Caco-2 (cell line): ENCODE measurements around the gene DMRTB1. TPM values are rescaled to one million over a fixed set of nuclear protein-coding genes. Genes with fewer than 3 reads are reported as not detected.

Experiments used
- BruUV-seq: library from RNA; stranded (reverse); fragments of 400-500 nt; replicated peaks from 2 replicates; lab custom pipeline; 2021; lab: Mats Ljungman, UMichigan
- CTCF ChIA-PET: fragments of 300-600 bp; sonication (Branson Sonifier 250); formaldehyde crosslinking; loops from one replicate; lab custom pipeline; 2022; ENCODE audit warnings: antibody characterized with exemption; lab: Charles Lee
- POLR2A ChIA-PET: fragments of 300-600 bp; sonication (Branson Sonifier 250); formaldehyde crosslinking; loops from one replicate; lab custom pipeline; 2022; ENCODE audit warnings: antibody characterized with exemption; lab: Charles Lee
- DNase-seq, 2 experiments: peaks; one replicate each; pipeline versions ENCODE4 v3.0.0 to v3.0.0-alpha.2; 2020 to 2022
- H3K27me3 ChIP-seq: replicated peaks from 2 replicates; pipeline ENCODE4 v1.6.0; 2011; ENCODE audit warnings: low read length; ENCODE audit not compliant: control insufficient read depth, insufficient read depth
- H3K36me3 ChIP-seq: 2 replicates; pipeline ENCODE4 v1.5.1; 2011; ENCODE audit warnings: low read length; ENCODE audit not compliant: control insufficient read depth, insufficient read depth
- H3K4me1 ChIP-seq: fragments of 250-450 bp; sonication (Bioruptor Pico); 2 replicates; pipeline ENCODE4 v1.5.1; 2020; ENCODE audit warnings: mild to moderate bottlenecking
- H3K4me3 ChIP-seq: 2 replicates; pipeline ENCODE4 v1.5.1; 2011; ENCODE audit warnings: low read depth, mild to moderate bottlenecking, control low read depth, low read length
- H3K9me3 ChIP-seq: fragments of 250-450 bp; sonication (Bioruptor Pico); 2 replicates; pipeline ENCODE4 v1.5.1; 2020; ENCODE audit warnings: mild to moderate bottlenecking, moderate library complexity
- H3K27ac Mint-ChIP-seq: one replicate; pipeline ENCODE4 v1.8.0; 2022; ENCODE audit warnings: mixed read lengths; ENCODE audit not compliant: unreplicated experiment
- H3K27me3 Mint-ChIP-seq: one replicate; pipeline ENCODE4 v1.8.0; 2022; ENCODE audit warnings: mixed read lengths; ENCODE audit not compliant: insufficient read depth, unreplicated experiment
- H3K36me3 Mint-ChIP-seq: one replicate; pipeline ENCODE4 v1.8.0; 2022; ENCODE audit warnings: mild to moderate bottlenecking, mixed read lengths; ENCODE audit not compliant: insufficient read depth, unreplicated experiment
- H3K4me1 Mint-ChIP-seq: one replicate; pipeline ENCODE4 v1.8.0; 2022; ENCODE audit warnings: low read depth, mixed read lengths; ENCODE audit not compliant: unreplicated experiment
- H3K4me3 Mint-ChIP-seq: one replicate; pipeline ENCODE4 v1.8.0; 2022; ENCODE audit warnings: mild to moderate bottlenecking, moderate library complexity, mixed read lengths; ENCODE audit not compliant: unreplicated experiment
- H3K9me3 Mint-ChIP-seq: one replicate; pipeline ENCODE4 v1.8.0; 2022; ENCODE audit warnings: mixed read lengths; ENCODE audit not compliant: unreplicated experiment
- CTCF ChIP-seq, 2 experiments: fragments of 200-600 bp in 1 of 2; IDR thresholded peaks; 1 replicate in 1 of 2; 2 replicates in 1 of 2; pipeline versions ENCODE4 v1.5.1 to v1.8.0; 2011 to 2022; ENCODE audit warnings: antibody characterized with exemption in 1 of 2, control low read depth in 1 of 2, inconsistent platforms in 1 of 2, low read depth in 1 of 2, low read length in 1 of 2, mild to moderate bottlenecking in 1 of 2, moderate library complexity in 1 of 2; ENCODE audit not compliant: insufficient read depth in 1 of 2, severe bottlenecking in 1 of 2, unreplicated experiment in 1 of 2
- intact Hi-C: fragments of 100-400 bp; cut with micrococcal nuclease; formaldehyde crosslinking; loops from one replicate; pipeline ENCODE4 v1.10.0; 2022; ENCODE audit not compliant: unreplicated experiment
- total RNA-seq: library from RNA; stranded (reverse); gene quantifications from 2 replicates; pipeline ENCODE4 v1.2.3, GENCODE V29; 2022

Gene DMRTB1
- total RNA-seq, 1 experiment from 2014 or later = not detected

- peaks cover 13% of the 10 kb centered on the region for H3K27me3 Mint-ChIP-seq
- DNase-seq = no peak
- H3K9me3 Mint-ChIP-seq = no peaks in the 10 kb centered on the region
Observed at GRCh38 chr1:53475664-53476063, 16.5 kb downstream of the DMRTB1 start.

GRCh38 chr1:53476579-53476978 lies 17.4 kb downstream of the DMRTB1 start:
- TF ChIP-seq CTCF (IDR thresholded peaks at IDR 0.05; ENCODE audit: insufficient read depth in 1 of 2, low read depth in 1 of 2, low read length in 1 of 2, severe bottlenecking in 1 of 2, unreplicated experiment in 1 of 2) = no peak
- Histone ChIP-seq H3K4me1 (no peaks in the 10 kb centered on the region), H3K27me3 (no peaks in the 10 kb centered on the region), H3K9me3 (no peaks in the 10 kb centered on the region), H3K4me3 (no peak overlapping the region), H3K36me3 (no peaks in the 10 kb centered on the region)
- BruUV-seq = no TSS peak
- no peaks in the 10 kb centered on the region for H3K4me1 Mint-ChIP-seq
- intact Hi-C loops = no loop called here
- DNase-seq = no peak
- ChIA-PET POLR2A (no interaction called here), CTCF (no interaction called here)
- H3K9me3 Mint-ChIP-seq = no peaks in the 10 kb centered on the region
- H3K36me3 Mint-ChIP-seq = no peaks in the 10 kb centered on the region
- H3K4me3 Mint-ChIP-seq = no peak overlapping the region
- no peak overlapping the region for H3K27ac Mint-ChIP-seq
- H3K27me3 Mint-ChIP-seq = peaks cover 13% of the 10 kb centered on the region

More at GRCh38 chr1:53475664-53476063, 16.5 kb downstream of the DMRTB1 start:
- no TSS peak for BruUV-seq
- H3K4me1 Mint-ChIP-seq = no peaks in the 10 kb centered on the region
- no peak overlapping the region for H3K27ac Mint-ChIP-seq
- POLR2A ChIA-PET = no interaction called here
- H3K36me3 Mint-ChIP-seq = peaks cover under 1% of the 10 kb centered on the region
- intact Hi-C loops = no loop called here
- Histone ChIP-seq H3K4me3 (no peak overlapping the region), H3K27me3 (no peaks in the 10 kb centered on the region), H3K36me3 (no peaks in the 10 kb centered on the region), H3K4me1 (no peaks in the 10 kb centered on the region), H3K9me3 (no peaks in the 10 kb centered on the region)
- CTCF ChIA-PET = no interaction called here
- no peak for TF ChIP-seq CTCF (IDR thresholded peaks at IDR 0.05; ENCODE audit: insufficient read depth in 1 of 2, low read depth in 1 of 2, low read length in 1 of 2, severe bottlenecking in 1 of 2, unreplicated experiment in 1 of 2)
- H3K4me3 Mint-ChIP-seq = no peak overlapping the region

GRCh38 chr1:53477651-53478501 lies 18.7 kb downstream of the DMRTB1 start:
- no TSS peak for BruUV-seq
- H3K36me3 Mint-ChIP-seq = no peaks in the 10 kb centered on the region
- Histone ChIP-seq H3K27me3 (no peaks in the 10 kb centered on the region), H3K9me3 (no peaks in the 10 kb centered on the region), H3K4me1 (no peaks in the 10 kb centered on the region), H3K4me3 (no peak overlapping the region), H3K36me3 (no peaks in the 10 kb centered on the region)
- no peak for TF ChIP-seq CTCF (IDR thresholded peaks at IDR 0.05; ENCODE audit: insufficient read depth in 1 of 2, low read depth in 1 of 2, low read length in 1 of 2, severe bottlenecking in 1 of 2, unreplicated experiment in 1 of 2)
- no peak overlapping the region for H3K27ac Mint-ChIP-seq
- H3K4me3 Mint-ChIP-seq = no peak overlapping the region
- no peak for DNase-seq
- ChIA-PET POLR2A (no interaction called here), CTCF (no interaction called here)
- peaks cover 17% of the 10 kb centered on the region for H3K27me3 Mint-ChIP-seq
- H3K4me1 Mint-ChIP-seq = no peaks in the 10 kb centered on the region
- H3K9me3 Mint-ChIP-seq = no peaks in the 10 kb centered on the region
- intact Hi-C loops = no loop called here
